ENCODE results near the gene ATF6.

DNA sequence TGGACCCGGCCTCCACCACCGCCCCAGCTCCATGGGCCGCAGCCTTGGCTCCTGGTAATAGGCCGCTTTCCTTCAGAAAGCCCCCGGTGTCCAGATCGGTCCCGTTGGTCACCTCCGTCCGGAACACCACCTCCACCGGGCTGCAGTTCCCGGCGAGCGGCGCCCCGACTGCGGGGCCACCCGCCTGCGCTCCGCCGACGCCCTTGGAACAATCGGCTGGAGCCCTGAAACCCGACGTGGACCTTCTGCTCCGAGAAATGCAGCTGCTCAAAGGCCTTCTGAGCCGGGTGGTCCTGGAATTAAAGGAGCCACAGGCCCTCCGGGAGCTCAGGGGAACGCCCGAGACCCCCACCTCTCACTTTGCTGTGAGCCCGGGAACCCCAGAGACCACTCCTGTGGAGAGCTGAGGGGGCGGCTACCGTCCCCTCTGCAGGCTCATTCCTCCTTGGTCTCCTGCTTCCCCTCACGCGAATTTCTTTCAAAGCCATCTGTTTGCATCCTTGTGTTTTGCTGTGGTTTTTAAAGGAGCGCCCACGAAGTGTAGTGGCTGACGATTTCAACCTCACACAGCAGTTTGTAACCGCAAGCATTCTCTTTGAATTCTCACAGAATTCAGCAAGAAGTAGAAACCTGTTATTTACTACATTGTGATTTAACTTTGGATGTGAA, 38.7 kb upstream of the ATF6 start:
- TF ChIP-seq, protein P1, sequence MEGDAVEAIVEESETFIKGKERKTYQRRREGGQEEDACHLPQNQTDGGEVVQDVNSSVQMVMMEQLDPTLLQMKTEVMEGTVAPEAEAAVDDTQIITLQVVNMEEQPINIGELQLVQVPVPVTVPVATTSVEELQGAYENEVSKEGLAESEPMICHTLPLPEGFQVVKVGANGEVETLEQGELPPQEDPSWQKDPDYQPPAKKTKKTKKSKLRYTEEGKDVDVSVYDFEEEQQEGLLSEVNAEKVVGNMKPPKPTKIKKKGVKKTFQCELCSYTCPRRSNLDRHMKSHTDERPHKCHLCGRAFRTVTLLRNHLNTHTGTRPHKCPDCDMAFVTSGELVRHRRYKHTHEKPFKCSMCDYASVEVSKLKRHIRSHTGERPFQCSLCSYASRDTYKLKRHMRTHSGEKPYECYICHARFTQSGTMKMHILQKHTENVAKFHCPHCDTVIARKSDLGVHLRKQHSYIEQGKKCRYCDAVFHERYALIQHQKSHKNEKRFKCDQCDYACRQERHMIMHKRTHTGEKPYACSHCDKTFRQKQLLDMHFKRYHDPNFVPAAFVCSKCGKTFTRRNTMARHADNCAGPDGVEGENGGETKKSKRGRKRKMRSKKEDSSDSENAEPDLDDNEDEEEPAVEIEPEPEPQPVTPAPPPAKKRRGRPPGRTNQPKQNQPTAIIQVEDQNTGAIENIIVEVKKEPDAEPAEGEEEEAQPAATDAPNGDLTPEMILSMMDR (IDR thresholded peaks at IDR 0.05) = no peak
- peak in 1 of 2 donors; percentile 65 for TF ChIP-seq EP300 (IDR thresholded peaks at IDR 0.05)
